Mesendoderm (in vitro differentiated cells): ENCODE results near the gene TLE2.
"Not testable (repeated sequence)": the region's sequence is repeated elsewhere in the genome, so short reads cannot be mapped to it uniquely, and the experiment has no call there.

Source experiments
- DNase-seq: peaks from one replicate; pipeline ENCODE4 v3.0.0; 2013
- H2AK5ac ChIP-seq: 2 replicates; pipeline ENCODE4 v1.6.1; 2013; ENCODE audit warnings: low read length, inconsistent platforms
- H2BK120ac ChIP-seq: 2 replicates; pipeline ENCODE4 v1.6.1; 2013; ENCODE audit warnings: low read depth, mild to moderate bottlenecking, low read length, moderate library complexity, mixed read lengths
- H2BK15ac ChIP-seq: replicated peaks from 2 replicates; pipeline ENCODE4 v1.6.1; 2013; ENCODE audit warnings: low read depth, mild to moderate bottlenecking, moderate library complexity
- H2BK5ac ChIP-seq: 2 replicates; pipeline ENCODE4 v1.6.1; 2013; ENCODE audit warnings: low read length, inconsistent platforms
- H3K18ac ChIP-seq: 2 replicates; pipeline ENCODE4 v1.6.1; 2013; ENCODE audit warnings: mild to moderate bottlenecking, low read length, mixed read lengths
- H3K23ac ChIP-seq: one replicate; pipeline ENCODE4 v1.6.1; 2013; ENCODE audit warnings: low read length
- H3K27ac ChIP-seq: 2 replicates; pipeline ENCODE4 v1.5.1; 2013; ENCODE audit warnings: low read depth, mild to moderate bottlenecking, inconsistent platforms, low read length, moderate library complexity
- H3K27me3 ChIP-seq: 2 replicates; pipeline ENCODE4 v1.6.1; 2013; ENCODE audit warnings: low read length, control low read depth, mild to moderate bottlenecking, inconsistent platforms; ENCODE audit not compliant: insufficient read depth, poor library complexity
- H3K36me3 ChIP-seq: 2 replicates; pipeline ENCODE4 v1.6.1; 2013; ENCODE audit warnings: low read length, inconsistent platforms; ENCODE audit not compliant: control insufficient read depth, insufficient read depth
- H3K4ac ChIP-seq: one replicate; pipeline ENCODE4 v1.6.1; 2013; ENCODE audit warnings: low read depth, mild to moderate bottlenecking, low read length, moderate library complexity
- H3K4me1 ChIP-seq: 2 replicates; pipeline ENCODE4 v1.6.1; 2013; ENCODE audit warnings: low read depth, low read length, inconsistent platforms; ENCODE audit not compliant: control insufficient read depth
- H3K4me2 ChIP-seq: 2 replicates; pipeline ENCODE4 v1.6.1; 2013; ENCODE audit warnings: low read length
- H3K4me3 ChIP-seq: 2 replicates; pipeline ENCODE4 v1.5.1; 2013; ENCODE audit warnings: mild to moderate bottlenecking, low read length
- H3K56ac ChIP-seq: one replicate; pipeline ENCODE4 v1.6.1; 2013; ENCODE audit warnings: low read length
- H3K79me1 ChIP-seq: 2 replicates; pipeline ENCODE4 v1.6.1; 2013; ENCODE audit warnings: low read length, inconsistent platforms
- H3K79me2 ChIP-seq: 2 replicates; pipeline ENCODE4 v1.6.1; 2013; ENCODE audit warnings: mild to moderate bottlenecking, low read length; ENCODE audit not compliant: control insufficient read depth, insufficient read depth
- H3K9ac ChIP-seq: 2 replicates; pipeline ENCODE4 v1.6.1; 2013; ENCODE audit warnings: low read length, inconsistent platforms
- H4K5ac ChIP-seq: one replicate; pipeline ENCODE4 v1.6.1; 2013; ENCODE audit warnings: low read length
- H4K8ac ChIP-seq: one replicate; pipeline ENCODE4 v1.6.1; 2013; ENCODE audit warnings: low read depth, mild to moderate bottlenecking, control low read depth, low read length, moderate library complexity
- WGBS: extraction: QIAGEN DNeasy Blood & Tissue Kit; methylation state at CpG from one replicate; pipeline ENCODE4 v1.1.7; 2013; ENCODE audit warnings: low lambda C conversion rate, missing lambda C conversion rate; ENCODE audit not compliant: insufficient coverage; ENCODE audit errors: extremely low coverage; 5-methylcytosine and 5-hydroxymethylcytosine counted together

TLE2 gene

DNA sequence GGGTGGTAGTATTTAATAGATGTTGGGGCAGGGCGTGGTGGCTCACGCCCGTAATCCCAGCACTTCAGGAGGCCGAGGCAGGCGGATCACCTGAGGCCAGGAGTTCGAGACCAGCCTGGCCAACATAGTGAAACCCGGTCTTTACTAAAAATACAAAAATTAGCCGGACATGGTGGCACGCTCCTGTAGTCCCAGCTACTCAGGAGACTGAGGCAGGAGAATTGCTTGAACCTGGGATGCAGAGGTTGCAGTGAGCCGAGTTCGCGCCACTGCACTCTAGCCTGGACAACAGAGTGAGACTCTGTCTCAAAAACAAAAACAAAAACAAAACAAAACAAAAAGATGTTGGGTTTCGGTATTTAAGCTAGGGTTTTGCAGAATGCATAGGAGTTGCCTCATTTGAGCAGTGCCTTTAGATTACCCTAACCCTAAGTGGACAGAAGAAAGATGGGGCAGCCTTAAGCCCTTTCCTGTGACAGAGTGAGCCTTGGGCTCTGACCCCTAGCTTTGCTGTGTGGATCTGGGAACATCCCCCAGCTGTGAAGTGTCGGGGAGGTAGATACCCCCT lies 8.0 kb upstream of the TLE2 start:
- not testable (repeated sequence) for H2BK120ac ChIP-seq, H3K18ac ChIP-seq, H3K23ac ChIP-seq, DNase-seq, H3K4ac ChIP-seq, H4K5ac ChIP-seq, H3K56ac ChIP-seq, H3K4me2 ChIP-seq, H3K4me3 ChIP-seq, H2AK5ac ChIP-seq, H3K27me3 ChIP-seq, H3K36me3 ChIP-seq, H3K79me1 ChIP-seq, H2BK15ac ChIP-seq, H4K8ac ChIP-seq, H2BK5ac ChIP-seq, H3K27ac ChIP-seq, H3K9ac ChIP-seq, H3K79me2 ChIP-seq
- H3K4me1 ChIP-seq, result peaks cover 14% of the 10 kb centered on the region
- WGBS, result no CpG with 5 or more reads among the region's 14 CpGs

DNA sequence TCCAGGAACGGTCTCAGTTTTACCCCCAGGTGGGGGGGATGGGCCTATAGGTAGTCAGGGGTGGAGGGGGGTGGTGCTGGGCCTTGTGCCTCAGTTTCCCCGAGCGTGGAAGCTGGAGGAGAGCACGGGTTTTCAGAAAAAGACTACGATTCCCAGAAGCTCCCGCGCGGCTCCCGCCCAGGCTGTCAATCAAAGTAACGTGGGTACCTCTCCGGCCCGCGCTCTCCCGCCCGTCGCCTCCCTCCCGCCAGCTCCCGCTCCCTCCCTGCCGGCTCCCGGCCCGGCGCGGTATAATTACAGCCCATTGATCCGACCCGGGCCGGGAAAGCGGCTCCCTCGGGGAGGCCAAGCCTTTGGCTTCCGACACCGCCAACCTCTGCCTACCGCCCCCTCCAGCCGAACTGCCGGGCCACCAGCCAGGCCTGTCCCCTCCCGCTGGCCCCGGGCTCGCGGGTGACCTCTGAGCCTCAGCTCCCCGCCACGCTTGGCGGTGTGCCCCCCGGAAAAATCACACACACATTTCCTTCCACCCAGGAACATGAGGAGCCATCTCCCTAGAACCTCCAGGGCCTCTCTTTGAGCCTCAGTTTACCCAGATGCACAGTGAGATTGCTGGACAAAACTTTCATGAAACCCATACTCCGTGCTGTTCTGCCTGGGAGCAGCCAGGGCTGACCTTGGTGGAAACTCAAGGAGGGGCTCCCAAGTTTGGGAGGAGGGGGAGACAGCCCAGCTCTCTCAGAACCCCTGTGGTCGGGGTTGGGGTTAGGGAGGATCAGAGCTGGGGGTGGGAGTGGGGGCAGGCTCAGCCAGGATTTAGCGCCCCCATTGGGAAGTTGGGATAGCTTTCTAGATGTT lies 7.3 kb upstream of the TLE2 start:
- no peak overlapping the region for H3K4ac ChIP-seq
- H3K79me1 ChIP-seq, result no peaks in the 10 kb centered on the region
- H2BK120ac ChIP-seq, result peak overlapping the region; percentile 13
- H2AK5ac ChIP-seq, result no peak overlapping the region
- no peak overlapping the region for H3K23ac ChIP-seq
- peak overlapping the region; percentile 53 for H3K18ac ChIP-seq
- H3K4me1 ChIP-seq, result peaks cover 14% of the 10 kb centered on the region
- DNase-seq, result peak; percentile 96
- no peaks in the 10 kb centered on the region for H3K36me3 ChIP-seq
- peak overlapping the region; percentile 88 for H3K27ac ChIP-seq
- no peaks in the 10 kb centered on the region for H3K27me3 ChIP-seq
- H2BK15ac ChIP-seq, result no peak overlapping the region
- peak overlapping the region; percentile 62 for H3K4me3 ChIP-seq
- peak overlapping the region; percentile 95 for H3K4me2 ChIP-seq
- peak overlapping the region; percentile 74 for H3K9ac ChIP-seq
- no peaks in the 10 kb centered on the region for H3K79me2 ChIP-seq
- peak overlapping the region; percentile 88 for H2BK5ac ChIP-seq
- no peak overlapping the region for H4K5ac ChIP-seq
- no peak overlapping the region for H4K8ac ChIP-seq
- no CpG with 5 or more reads among the region's 44 CpGs for WGBS
- peak overlapping the region; percentile 88 for H3K56ac ChIP-seq

DNA sequence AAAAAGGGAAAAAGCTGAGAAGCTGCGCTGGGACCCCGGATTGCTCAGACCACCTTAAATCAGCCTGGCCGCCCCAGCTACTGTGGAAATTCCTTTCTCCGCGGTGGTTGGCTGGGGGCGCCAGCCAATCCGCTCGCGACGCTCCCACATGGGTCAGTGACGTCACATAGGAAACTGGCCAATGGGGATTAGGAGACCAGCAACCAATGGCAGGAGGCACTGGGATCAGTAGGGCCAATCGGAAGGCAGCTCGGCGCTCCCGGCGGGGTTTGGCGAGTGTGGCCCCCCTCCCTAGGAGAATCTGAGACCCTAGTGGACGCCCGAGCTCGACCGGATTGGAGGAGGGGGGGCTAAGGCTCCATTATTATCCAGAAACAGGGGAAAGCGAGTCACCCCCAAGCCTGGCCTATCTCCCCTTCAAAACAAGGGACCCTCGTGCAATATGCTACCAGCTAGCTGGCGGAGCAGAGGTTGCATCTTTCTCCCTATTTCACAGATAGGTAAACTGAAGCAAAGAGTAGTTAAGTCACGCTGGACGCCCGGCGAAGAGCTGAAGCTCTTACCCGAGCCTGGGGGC lies 6.5 kb upstream of the TLE2 start:
- Histone ChIP-seq H3K27me3 (no peaks in the 10 kb centered on the region), H3K23ac (no peak overlapping the region), H3K4me3 (peak overlapping the region; percentile 62), H3K18ac (peak overlapping the region; percentile 62), H3K4me2 (peak overlapping the region; percentile 95), H3K4me1 (peaks cover 14% of the 10 kb centered on the region), H4K8ac (no peak overlapping the region), H4K5ac (no peak overlapping the region), H3K9ac (peak overlapping the region; percentile 75), H3K36me3 (no peaks in the 10 kb centered on the region), H3K79me2 (no peaks in the 10 kb centered on the region), H2BK15ac (no peak overlapping the region), H3K79me1 (no peaks in the 10 kb centered on the region), H2BK120ac (peak overlapping the region; percentile 13), H3K4ac (peak overlapping the region; percentile 97), H2BK5ac (peak overlapping the region; percentile 88), H3K27ac (peak overlapping the region; percentile 60), H2AK5ac (no peak overlapping the region), H3K56ac (peak overlapping the region; percentile 88)
- DNase-seq, result peak; percentile 100
- no CpG with 5 or more reads among the region's 29 CpGs for WGBS

DNA sequence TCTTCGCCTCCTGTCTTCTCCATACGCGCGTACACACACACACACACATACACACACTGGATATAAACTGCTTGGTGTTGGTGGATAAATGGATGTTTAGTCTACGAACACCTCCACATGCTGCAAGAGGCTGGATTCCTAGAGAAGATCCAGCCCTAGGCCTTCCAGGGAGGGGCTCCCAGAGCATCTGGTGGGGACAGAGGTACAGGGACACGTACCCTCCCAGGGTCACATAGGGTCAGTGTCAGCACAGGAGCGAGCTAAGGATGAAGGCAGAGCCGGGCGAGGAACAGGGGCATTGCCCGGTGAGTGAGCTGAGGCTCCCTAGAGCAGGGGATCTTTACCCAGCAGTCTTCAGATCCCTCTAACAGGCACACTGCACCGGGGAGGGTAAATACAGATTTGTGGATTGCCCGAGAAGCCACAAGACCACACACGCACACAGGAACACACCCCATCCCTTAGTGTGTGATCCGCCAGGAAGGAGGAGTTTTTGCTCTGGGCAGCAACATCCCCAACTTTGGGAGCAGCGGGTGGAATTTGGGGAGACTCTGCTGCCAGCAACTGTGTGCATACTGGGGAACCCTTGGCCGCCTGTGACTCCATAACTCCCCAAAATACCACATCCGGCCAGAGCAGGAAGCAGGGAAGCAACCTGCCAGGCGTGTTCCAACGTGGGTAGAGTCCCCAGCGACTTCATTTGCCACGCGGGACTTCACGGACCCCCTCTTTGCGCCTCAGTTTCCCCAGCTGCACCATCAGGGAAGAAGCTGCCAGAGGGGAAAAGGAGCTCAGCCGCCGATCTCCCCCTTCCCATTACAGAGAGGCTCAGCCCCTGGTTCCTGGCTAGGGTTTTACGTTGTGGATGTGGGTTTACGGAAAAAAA lies 5.8 kb upstream of the TLE2 start:
- DNase-seq, result peak; percentile 76
- peak overlapping the region; percentile 75 for H3K9ac ChIP-seq
- peak overlapping the region; percentile 97 for H3K4ac ChIP-seq
- H4K8ac ChIP-seq, result no peak overlapping the region
- H2AK5ac ChIP-seq, result peak overlapping the region; percentile 50
- no peaks in the 10 kb centered on the region for H3K36me3 ChIP-seq
- H3K23ac ChIP-seq, result peak overlapping the region; percentile 83
- H3K79me2 ChIP-seq, result no peaks in the 10 kb centered on the region
- peaks cover 14% of the 10 kb centered on the region for H3K4me1 ChIP-seq
- no peaks in the 10 kb centered on the region for H3K79me1 ChIP-seq
- H3K4me2 ChIP-seq, result peak overlapping the region; percentile 63
- peak overlapping the region; percentile 16 for H3K27ac ChIP-seq
- peak overlapping the region; percentile 87 for H3K56ac ChIP-seq
- no peak overlapping the region for H2BK120ac ChIP-seq
- H4K5ac ChIP-seq, result peak overlapping the region; percentile 47
- H3K4me3 ChIP-seq, result peak overlapping the region; percentile 41
- peaks cover 4% of the 10 kb centered on the region for H3K27me3 ChIP-seq
- H3K18ac ChIP-seq, result peak overlapping the region; percentile 62
- H2BK15ac ChIP-seq, result no peak overlapping the region
- H2BK5ac ChIP-seq, result peak overlapping the region; percentile 68
- WGBS, result no CpG with 5 or more reads among the region's 28 CpGs

DNA sequence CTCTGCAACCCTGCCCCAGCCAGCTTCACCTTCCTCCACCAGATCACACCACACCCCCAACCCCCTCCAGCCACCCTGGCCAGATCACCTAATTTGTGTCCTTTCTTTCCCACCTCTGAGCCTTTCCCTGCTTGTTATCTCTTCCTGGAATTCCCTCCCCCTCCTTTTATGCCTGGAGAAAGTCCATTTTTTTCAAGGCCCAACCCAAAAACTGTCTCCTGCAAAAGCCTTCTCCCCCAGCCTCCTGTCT lies 5.3 kb upstream of the TLE2 start:
- Histone ChIP-seq H3K27ac (no peak overlapping the region), H3K79me1 (no peaks in the 10 kb centered on the region), H4K5ac (no peak overlapping the region), H3K27me3 (peaks cover 7% of the 10 kb centered on the region), H3K4ac (no peak overlapping the region), H3K4me2 (no peak overlapping the region), H3K4me1 (peaks cover 14% of the 10 kb centered on the region), H2BK120ac (no peak overlapping the region), H3K18ac (no peak overlapping the region), H3K9ac (peak overlapping the region; percentile 75), H3K4me3 (no peak overlapping the region), H4K8ac (no peak overlapping the region), H3K36me3 (no peaks in the 10 kb centered on the region), H2AK5ac (no peak overlapping the region), H3K79me2 (no peaks in the 10 kb centered on the region), H3K23ac (no peak overlapping the region), H3K56ac (peak overlapping the region; percentile 87), H2BK15ac (no peak overlapping the region), H2BK5ac (no peak overlapping the region)
- peak; percentile 78 for DNase-seq
